Activated gamma-delta T cell treated with anti-CD3 and anti-CD28 coated beads, Interleukin-2, amount 50 U/mL, for 16 hours (primary cell): ENCODE results near the gene TACC2.

ENCODE experiments used
- DNase-seq: peaks from one replicate; pipeline ENCODE4 v3.0.0-alpha.2; 2020; ENCODE audit warnings: low read depth

Gene TACC2

DNA sequence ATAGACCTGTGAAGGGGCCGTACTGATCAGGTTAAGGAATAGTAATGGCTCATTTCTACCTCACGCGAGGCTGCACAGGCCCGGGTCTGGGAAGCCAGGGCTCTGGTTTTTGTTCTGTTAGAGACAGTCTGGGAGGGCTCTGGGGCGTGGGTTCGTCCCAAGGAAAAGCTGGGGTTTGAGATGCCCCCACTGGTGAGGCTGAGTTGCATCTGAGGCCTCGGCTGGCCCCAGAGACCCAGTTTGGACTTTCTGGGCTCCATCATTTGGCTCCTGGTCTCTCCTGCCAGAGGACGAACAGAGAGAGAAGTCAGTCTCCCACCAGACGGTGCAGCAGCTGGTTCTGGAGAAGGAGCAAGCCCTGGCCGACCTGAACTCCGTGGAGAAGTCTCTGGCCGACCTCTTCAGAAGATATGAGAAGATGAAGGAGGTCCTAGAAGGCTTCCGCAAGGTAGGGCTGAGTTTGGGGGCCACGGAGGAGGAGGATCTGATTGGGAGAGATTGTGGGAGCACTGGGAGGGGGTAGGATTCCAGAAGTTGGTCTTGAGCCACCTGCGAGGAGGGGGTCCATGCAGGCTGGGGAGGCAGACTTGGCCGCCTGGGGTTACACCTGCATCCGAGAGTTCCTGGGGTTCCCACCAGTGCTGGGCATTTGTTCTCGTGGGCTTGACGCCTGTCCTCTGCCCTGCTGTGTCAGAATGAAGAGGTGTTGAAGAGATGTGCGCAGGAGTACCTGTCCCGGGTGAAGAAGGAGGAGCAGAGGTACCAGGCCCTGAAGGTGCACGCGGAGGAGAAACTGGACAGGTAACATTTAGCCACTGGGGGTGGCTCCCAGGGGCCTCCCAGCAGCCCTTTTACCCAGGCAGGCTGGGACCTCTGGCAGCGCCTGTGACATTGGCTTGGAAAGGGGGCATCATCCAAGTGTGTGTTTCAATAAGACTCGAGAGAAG lies 259.7 kb downstream of the TACC2 start:
- no peak for DNase-seq

DNA sequence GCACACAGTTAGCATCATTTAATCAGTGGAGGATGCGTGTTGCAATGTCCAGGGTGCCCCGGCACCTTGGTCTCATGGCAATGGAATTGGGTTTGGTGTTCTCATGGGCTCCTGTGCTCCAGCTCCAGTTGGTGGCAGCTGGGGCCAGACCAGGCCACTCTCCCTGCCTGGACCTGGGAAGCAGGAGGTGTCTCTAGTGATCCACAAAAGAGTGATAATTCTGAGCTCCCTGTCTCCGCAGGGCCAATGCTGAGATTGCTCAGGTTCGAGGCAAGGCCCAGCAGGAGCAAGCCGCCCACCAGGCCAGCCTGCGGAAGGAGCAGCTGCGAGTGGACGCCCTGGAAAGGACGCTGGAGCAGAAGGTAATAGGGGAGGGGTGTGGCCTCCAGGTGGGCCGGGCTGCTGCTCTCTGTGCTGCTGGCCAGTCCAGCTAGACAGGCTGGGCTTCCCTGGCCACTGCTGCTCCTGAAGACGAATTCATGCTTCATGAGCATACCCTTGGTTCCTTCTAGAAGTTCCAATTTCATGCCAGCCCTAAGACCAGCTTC lies 260.4 kb downstream of the TACC2 start:
- DNase-seq = no peak

DNA sequence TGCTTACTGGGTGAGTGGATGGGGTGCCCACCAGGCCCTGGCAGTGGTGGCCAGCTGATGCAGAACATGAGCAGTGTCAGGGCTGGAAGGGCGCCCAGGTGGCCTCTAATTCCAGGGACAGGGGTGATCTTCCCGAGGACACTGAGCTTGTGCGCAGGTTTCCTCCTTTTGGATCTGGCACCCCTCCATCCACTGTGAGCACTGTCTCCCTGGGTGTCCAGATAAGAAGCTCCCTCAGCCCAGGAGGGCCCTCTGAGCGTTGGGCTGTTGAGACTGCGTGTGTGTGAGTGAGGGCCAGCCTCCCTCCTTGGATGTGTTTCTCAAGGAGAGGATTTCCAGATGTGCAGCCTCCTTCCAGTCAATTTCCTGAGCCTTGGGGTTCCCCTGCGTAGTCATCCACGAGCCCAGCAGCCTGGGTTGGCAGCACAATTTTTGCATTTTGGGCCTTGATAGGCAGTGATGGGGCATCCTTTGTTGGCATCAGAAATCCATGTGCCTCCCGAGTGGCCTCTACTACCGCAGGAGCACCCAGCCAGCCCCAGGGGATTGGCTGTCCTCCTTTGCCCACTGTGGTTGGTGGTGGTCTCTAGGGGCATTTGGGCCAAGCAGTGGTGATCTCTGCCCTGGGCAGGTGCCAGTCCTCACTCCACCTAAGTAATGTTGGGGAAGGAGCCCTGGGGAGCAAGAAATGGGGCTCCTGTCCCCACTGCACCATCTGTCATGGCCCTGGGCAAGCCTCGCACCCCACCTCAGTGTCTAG lies 261.2 kb downstream of the TACC2 start:
- DNase-seq = no peak

DNA sequence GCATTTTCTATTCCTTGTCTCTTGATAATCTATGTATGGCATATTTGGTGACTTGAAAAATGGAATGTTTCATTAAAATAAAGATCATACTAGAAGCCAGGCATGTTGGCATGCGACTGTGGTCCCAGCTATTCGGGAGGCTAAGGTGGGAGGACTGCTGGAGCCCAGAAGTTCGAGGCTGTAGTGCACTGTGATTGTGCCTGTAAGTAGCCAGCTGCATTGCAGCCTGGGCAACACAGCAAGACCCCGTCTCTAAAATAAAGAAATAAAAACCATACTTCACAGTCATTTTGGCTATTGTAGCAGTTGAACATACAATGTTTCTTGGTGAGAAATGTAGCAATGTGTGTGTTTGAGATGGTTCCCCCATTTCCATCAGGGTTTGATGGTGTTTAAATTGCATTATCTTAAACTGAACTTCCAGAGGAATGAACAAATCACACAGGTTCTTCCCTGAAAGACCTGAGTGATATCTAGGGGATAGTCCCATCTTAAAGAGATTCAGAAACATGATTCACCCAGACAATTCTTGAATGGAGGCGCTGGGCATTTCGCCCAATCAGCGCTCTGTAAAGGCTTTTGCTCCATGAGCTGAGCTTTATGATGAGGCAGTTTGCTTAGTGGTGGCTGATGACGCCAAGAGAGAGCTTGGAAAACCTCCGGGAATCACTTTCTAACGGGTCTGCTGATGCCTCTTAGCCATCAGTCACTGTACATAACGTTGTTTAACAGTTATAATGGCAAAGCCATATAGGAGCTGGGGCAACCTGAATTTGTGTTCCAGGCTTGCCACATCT lies 262.7 kb downstream of the TACC2 start:
- DNase-seq = no peak

DNA sequence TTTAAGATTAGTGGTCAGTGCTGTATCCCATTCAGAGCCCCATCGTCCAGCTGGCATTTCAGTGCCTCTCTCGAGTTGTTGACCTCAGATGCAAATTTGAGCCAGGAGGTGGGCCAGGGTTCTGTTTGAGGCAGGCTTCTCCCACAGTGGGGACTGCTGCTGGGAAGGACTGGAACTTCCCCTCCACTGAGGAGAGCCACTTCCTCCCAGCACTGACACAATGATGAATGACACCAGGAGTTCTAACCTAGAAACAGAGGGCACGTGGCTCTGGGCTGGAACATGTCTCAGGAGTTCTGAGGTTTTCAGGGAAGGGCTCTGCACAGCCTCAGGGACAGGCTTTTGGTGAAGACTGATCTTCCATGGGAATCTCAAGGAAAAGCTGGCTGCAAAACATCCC lies 263.8 kb downstream of the TACC2 start:
- DNase-seq = no peak

DNA sequence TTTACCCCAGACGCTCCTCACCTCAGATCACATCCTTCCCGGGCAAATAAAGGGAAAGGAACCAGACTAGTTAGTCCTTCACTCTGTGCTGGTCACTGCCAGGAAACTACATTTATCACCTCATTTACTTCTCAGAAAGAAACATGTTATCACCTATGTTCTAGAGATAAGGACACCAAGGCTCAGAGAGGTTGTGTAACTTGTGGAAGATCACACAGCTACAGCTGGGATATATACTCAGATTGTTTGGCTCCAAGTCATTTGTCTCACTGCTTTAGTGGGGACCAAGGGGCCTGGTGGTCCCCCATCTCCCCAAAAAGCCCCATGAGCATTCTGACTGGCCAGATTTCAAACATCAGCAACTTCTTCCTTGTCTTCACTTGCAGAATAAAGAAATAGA lies 264.6 kb downstream of the TACC2 start:
- DNase-seq = no peak

DNA sequence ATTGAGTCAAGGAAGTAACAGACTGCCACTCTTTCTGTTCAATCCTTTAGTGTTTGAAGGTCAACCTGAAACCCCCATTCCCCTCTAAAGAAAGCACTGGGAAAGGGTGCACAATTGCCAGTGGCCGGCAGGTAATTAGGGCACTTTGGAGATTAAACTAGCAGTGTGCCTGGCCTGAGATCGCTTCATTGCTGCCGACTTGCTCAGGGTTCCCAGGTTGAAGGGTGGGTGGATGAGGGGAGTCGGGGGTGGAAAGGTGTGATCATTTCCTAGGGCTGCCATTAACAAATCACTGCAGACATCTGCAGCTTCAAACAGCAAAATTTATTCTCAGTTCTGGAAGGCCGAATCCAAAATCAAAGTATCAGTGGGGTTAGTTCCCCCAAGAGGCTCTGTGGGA lies 265.9 kb downstream of the TACC2 start:
- DNase-seq = no peak

DNA sequence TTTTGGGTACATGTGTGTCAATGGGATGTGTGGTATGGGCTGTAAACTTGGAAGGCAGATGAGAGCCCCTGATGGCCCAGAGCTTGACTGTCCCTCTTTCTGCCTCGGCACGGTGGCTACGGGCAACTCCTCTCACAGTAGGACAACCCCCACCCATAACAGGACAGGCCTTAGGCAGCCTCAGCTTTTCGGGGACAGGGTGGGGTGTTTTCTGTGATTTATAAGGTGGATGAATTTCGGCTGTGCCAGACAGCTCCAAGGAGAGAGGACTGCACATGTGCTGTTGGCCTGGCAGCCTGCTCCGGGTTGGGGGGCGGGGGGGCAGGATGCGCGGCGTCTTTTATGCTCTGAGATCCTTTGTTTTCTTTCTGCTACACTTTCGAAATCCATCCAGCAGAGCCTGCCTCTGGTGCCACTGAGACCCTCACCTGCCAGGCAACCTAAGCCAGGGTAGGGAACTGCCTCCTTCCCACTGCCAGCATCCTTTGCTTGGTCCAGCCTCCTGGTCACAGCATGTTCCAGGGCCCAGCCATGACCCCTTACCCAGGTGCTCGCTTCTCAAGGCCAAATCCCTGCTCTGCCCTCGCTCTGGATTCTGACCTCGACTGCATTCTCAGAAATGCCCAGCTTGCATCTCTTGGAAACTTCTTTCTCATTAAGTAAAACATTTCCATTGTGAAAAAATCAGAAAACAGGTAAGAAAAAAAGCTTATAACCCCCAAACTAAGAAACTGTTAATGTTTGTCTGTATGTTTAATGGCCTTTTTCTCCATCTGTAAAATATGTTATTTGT lies 266.7 kb downstream of the TACC2 start:
- DNase-seq = no peak

DNA sequence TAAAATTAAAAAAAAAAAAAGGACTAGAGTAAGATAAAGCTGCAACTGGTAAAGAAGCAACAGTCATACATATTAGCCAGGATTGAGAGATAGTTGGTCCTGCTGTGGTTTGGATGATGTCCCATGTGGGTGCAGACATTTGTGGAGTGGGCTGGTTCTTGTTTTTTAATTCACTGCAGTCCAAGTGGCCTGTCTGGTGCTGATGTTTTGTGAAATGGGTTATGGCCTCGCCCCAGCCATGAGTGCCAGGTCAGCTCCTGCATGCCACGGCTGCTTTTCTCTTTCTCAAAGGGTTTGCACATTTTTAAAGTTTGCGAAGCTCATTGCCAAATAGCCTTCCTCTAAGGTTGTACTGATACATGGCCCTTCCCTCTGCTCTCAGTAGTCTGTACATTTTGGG lies 268.1 kb downstream of the TACC2 start:
- DNase-seq = no peak

DNA sequence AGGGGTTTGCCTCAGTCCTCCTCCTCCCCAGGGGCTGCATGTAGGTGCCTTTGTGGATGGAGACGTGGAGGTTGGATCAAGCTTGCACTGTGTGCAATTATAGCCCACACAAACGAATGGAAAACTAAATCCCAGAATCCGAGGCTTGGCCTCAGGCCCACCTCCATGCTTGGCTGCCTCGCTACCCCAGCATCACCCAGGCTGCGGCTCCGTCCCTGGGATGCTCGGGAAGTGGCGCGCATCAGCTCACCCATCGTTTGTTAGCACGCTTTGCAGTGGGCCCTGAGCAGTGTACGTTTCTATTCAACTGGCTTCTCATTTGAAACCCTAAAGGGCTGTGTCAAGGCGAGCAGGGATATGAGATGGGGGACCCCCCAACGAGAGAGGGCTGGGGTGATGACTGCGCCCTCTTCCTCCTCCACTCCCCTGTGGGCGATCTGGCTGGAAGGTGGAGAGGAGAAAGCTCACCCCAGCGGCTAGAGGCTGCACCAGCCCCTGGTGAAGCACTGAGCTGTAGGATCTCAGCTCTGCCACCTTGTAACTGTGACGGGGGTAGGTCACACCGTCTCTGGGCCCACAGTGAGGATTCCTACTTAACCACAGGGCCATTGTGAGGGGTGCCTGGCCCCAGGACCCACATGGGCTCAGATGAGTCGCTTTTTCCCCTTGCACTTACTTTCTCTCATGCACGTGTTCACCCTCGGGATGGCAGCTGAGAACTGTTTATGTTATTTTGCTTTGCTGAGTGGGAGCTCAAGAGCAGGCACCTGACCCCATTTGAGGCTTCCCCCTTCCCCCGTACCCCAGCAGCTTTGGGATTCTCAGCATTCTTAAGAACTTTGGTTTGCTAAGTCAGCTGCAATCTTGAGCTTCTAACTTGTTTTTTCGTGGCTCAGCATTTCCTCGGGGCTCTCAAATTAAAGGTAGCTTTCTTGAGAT lies 269.4 kb downstream of the TACC2 start:
- DNase-seq = no peak

DNA sequence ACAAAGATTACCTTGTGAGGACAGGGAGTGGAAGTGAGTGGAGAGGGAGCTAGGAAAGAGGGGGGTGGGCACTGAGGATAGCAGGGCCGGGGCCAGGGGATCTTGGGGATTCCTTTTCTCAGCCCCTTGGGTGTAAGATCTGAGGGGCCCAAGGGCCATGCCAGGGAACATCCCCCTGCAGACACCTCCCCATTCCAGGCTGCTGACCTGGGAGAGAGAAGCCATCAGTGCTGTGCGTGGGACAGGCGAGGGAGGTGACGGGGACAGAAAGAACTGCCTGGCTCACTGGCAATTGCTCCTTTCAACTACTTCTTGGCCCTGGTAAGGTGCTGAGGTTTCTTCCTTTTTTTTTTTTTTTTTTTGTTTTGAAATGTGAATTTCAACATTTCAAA lies 270.1 kb downstream of the TACC2 start:
- DNase-seq = no peak

DNA sequence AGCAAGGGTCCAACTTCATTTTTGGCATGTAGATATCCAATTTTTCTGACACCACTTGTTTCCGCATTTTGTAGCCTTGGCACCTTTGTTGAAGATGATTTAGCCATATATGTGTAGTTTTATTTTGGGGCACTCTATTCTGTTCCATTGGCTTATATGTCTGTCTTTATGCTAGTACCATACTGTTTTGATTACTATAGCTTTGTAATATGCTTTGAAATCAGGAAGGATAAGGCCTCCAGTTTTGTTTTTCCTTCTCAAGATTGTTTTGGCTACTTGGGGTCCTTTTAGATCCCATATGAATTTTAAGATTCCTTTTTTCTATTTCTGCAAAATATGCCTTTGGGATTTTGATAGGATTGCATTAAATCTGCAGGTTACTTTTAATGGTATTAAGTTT lies 272.6 kb downstream of the TACC2 start:
- no peak for DNase-seq

DNA sequence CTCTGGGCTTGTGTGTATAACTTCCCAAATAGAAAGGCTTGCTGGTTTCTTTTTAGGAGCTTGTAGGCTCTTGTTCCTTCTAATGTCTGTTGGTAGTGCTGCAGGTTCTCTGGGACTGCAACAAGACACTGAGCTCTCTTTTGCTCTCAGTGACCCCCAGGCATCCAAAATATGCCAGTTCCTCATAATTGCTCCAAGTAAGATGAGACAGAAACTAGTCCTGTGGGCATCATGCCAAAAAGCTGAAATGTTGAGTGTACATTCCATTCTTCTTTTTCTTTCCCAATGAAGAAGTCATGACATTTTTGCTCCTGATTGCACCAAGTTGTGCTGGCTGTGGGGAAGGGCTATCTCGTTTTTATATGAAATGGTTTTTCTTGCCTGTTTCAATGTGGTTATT lies 275.0 kb downstream of the TACC2 start:
- no peak for DNase-seq

DNA sequence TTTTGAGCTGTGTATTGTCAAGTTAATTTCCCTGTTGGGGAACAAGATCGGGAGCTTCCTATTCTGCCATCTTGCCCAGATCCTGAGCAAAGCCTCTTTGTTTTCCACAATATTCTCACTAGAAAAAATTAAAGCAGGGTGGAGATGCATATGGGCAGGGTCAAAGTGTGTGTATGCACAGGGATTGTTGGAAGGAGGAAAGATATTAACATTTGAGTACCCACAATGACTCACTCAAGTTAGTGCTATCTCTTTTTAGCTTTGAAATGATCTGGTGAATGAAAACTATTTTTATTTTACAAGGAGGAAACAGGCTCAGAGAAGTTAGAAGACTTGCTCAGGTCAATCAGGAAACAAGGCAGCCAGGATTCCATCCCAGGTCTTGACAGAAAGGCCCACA lies 275.5 kb downstream of the TACC2 start:
- no peak for DNase-seq

DNA sequence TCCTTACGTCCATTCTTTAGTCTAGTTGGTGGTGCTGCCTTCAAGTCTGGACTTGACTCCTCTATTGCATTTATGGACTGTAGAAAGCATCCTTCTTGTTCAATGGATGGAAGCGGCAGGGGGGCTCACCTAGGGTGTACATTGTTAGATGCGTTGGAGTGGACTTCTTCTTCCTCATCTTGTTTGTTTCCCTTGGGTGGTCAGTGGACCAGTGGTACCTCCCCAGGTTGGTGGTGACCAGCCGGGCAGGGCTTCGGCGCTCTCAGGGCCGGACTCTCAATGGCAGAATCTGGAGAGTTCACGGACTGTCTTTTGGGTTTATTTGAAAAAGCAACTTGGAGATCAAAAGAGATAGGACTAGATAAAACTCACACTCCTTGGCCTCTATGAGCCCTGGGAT lies 276.0 kb downstream of the TACC2 start:
- DNase-seq = no peak

DNA sequence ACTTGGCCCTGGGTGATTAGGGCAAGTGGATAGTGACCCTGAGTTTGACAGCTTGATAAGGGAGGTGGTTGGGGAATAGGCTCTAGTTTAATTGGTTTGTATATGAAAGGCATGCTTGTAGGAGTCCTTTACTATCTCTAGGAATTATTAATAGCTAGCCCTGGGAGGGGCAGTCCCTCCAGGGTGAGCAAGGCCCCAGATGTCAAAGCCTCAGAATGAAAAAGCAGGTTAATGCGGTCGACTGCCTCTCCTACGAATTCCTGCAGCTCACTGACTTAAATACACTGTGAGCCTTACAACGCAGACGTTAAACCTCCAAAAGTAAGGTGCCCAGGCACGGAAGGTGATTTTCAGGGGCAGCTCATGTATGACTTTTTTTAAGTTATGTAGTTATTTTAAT lies 276.9 kb downstream of the TACC2 start:
- DNase-seq = no peak

DNA sequence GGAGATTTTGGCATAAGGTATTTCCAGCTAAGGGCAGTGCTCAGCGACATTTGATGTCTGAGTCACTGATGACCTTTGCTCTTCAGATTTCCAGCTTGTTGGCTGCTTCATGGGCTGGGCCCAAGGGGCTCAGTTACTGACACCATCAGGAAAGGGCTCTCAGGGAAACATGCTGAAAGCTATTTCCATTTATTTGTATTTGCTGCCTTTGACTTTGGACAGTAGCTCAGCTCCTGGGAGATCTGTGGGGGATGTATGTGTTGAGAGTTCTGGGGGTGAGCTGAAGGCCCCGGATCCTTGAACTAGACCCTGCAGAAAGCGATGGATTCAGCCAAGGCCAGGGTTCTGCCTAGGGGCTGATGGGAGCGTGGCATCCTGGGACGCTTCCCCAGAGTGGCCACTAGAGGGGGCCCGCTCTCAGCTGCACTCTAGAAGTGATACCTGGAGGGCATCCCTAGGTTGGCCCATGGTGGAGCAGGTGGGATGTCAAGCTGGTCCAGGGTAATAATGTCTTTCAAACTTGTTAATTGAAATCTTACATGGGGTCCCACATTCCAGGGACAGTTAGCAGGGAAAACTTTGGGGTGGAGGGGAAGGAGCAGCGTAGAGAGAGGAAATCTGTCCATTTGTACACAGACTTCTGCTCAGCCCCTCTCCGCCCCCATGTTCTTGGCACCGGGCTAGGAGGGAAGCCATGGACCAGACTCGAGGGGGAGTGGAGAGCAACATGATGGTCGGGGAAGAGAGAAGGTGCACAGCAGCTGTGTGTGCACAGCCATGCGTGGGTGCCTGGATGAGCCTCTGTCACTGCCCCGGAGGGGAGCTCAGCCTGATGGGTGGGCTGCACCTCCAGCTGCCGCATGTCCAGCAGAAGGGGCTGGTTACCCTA lies 279.1 kb downstream of the TACC2 start:
- peak; percentile 33 for DNase-seq

DNA sequence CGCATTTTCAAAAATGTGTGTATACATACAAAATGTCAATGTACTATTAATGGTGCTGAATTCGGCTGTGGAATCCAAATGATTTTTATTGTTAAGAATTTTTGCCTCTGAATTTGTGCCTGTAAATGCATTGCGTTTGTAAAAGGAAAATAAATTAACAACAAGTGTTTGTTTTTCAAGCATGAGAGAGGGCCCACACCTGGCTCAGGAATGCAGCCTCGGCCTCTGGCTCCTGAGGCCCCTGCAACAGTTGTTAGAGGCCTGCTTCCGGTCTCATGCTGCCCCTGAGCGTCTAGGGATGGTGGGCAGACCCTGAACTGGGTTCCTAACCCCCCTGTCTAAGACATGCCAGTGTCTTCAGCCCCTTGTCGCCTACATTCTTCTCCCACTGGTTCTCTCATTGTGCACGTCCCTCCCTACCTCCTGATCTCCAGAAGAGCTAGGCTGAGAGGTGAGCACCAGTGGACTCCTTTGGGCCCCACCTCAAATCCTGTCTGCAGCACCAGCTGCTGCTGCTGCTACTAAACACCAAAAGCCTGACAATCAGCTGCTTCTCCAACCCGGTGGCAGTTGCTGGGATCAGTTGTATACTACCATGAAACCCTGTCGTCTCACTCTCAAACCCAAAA lies 280.2 kb downstream of the TACC2 start:
- no peak for DNase-seq

DNA sequence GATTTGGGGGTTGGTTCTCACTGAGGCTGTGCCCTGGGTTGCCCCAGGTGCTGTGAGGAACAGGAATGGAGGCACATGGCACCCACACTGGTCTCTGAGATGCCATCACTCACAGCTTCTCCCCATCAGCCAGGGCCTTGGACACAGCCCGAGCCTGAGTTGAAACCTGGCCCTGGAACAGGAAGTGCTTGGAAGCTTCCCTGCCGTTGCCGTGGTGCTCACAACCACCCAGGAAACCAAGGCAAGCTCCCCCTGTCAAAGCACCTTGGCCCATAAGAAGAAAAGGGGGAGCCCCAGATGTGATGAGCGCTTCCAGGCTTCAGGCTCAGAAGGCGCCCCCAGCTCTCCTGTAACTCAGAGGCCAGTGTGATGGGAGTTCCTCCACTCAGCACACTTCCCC lies 282.1 kb downstream of the TACC2 start, which contains the start of gene BTBD16:
BTBD16 (plus strand) TSS at position 221 of the 400 bp plus-strand sequence. CDS start 3,786 bp downstream, outside the sequence.
- no peak for DNase-seq
